VCaP (cell line): ENCODE measurements around the gene LOC101059915.

ENCODE experiments used
- H3K27ac ChIP-seq: fragments of 450-650 bp; 2 replicates; pipeline ENCODE4 v1.5.1; 2017
- TF ChIP-seq, protein P1 (sequence below): fragments of 450-650 bp; conservative IDR thresholded peaks from 2 replicates; pipeline ENCODE4 v1.5.1; 2017; ENCODE audit warnings: mild to moderate bottlenecking, moderate library complexity

LOC101059915 gene

DNA sequence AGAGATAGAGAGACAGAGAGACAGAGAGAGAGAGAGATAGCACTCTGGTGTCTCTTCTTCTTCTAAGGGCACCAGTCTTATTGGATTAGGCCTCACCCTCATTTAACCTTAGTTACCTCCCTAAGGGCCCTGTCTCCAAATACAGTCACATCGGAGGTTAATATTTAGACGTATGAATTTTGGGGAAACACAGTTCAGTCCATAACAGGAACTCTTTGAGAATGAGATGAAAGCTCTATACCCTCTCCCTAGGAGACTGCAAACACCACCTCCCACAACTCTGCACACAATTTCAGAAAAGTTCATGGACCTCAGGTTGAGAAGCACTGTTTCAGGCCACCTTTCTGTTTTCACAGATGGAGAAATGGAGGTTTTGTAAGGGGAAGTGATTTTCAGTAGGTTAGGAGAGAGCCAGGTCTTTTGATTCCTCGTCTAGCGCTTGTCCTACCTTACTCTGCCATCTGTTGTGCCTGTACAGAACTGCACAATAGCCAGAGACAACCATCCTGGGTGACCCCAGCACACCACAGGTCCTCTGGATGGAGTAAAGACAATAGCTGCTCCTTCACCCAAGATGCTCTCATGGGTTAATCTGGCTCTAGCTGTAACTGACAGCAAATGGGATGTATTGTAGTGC lies 16.9 kb upstream of the LOC101059915 start:
- no peak overlapping the region for H3K27ac ChIP-seq
- TF ChIP-seq, protein P1, sequence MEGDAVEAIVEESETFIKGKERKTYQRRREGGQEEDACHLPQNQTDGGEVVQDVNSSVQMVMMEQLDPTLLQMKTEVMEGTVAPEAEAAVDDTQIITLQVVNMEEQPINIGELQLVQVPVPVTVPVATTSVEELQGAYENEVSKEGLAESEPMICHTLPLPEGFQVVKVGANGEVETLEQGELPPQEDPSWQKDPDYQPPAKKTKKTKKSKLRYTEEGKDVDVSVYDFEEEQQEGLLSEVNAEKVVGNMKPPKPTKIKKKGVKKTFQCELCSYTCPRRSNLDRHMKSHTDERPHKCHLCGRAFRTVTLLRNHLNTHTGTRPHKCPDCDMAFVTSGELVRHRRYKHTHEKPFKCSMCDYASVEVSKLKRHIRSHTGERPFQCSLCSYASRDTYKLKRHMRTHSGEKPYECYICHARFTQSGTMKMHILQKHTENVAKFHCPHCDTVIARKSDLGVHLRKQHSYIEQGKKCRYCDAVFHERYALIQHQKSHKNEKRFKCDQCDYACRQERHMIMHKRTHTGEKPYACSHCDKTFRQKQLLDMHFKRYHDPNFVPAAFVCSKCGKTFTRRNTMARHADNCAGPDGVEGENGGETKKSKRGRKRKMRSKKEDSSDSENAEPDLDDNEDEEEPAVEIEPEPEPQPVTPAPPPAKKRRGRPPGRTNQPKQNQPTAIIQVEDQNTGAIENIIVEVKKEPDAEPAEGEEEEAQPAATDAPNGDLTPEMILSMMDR: peak; percentile 23; the same call in 1 of the 2 replicates

DNA sequence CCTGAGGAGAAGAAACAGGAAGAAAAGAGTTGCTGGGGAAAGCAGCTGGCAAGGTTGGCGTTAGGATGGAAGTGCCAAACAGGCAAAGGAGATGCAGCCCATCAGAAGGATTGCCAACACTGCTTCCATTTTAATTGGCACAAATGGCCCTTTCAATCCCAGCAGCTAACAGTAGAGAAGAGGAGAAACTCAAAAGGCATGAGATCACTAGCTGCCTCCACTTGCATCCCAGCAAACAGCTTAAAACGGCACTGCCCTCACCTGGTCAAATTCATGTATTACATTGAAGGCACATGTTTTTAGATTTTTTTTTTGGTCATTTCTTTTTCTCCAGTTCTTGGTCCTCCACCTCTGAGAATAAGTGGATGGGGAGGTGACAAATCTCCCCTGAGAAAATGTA lies 14.9 kb upstream of the LOC101059915 start:
- no peak overlapping the region for H3K27ac ChIP-seq
- TF ChIP-seq, protein P1: peak; percentile 73

DNA sequence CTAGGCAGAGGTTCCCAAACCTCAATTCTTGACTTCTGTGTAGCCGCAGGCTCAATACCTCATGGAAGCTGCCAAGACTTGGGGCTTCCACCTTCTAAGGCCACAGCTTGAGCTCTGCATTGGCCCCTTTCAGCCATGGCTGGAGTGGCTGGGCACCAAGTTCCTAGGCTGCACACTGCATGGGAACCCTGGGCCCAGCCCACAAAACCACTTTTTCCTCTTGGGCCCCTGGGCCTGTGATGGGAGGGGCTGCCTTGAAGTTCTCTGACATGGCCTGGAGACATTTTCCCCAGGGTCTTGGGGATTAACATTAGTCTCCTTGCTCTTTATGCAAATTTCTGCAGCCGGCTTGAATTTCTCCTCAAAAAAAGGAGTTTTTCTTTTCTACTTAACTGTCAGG lies 14.0 kb upstream of the LOC101059915 start:
- TF ChIP-seq, protein P1: no peak
- no peak overlapping the region for H3K27ac ChIP-seq

DNA sequence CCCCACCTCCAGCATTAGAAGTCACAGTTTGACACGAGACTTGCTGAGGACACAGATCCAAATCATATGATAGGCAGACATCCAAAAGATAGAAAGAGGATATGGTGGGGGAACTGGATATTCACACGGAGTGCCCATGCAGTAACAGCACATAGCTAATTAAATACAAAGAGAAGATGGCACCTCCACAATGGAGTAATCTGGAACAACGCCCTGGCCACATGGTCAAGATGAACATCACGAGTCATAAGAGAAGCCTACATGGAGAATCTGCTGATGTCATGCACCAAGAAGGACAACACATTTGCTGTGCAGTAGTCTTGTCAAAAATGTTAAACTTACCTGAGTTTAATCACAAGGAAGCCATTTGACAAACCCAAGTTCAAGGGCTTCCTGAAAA lies 10.1 kb upstream of the LOC101059915 start:
- TF ChIP-seq, protein P1: no peak
- H3K27ac ChIP-seq: no peak overlapping the region

DNA sequence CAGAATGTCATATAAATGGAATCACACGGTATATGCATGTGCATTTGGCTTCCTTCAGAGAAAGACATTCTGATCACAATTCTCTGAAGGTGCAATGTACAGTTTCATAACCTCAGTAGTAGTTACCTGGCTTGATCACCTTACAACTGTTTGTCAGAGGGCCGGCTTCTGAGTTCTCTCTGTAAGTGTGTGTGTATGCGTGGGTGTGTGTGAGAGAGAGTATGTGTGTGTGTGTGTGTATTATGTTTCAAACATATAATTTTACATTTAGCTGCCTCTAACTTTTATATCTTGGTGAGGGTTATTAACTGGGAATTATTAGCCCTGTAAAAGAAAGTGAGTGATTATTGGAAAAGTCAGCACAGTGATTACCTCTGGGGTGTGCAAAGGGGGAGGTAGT lies 8.0 kb upstream of the LOC101059915 start:
- TF ChIP-seq, protein P1: no peak
- H3K27ac ChIP-seq: no peak overlapping the region

DNA sequence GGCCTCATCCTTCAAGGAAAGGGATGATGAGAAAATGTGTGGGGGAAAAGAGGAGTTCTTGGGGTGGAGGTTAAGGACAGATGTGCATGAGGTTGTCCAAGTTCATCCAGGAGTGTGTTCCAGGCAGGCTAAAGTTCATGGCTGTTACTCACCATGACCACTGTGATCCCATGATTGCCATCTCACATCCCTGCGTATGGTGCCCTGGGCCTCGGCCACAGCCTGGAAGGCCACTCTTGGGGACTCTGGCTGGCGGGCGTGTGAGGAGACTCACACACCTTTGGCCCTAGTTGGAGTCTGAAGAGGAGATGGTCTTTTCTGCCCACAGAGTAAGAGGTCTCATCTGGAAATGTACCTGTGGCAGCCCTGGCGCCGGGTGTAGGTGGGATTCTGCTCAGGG lies 7.4 kb upstream of the LOC101059915 start:
- no peak overlapping the region for H3K27ac ChIP-seq
- TF ChIP-seq, protein P1: no peak

DNA sequence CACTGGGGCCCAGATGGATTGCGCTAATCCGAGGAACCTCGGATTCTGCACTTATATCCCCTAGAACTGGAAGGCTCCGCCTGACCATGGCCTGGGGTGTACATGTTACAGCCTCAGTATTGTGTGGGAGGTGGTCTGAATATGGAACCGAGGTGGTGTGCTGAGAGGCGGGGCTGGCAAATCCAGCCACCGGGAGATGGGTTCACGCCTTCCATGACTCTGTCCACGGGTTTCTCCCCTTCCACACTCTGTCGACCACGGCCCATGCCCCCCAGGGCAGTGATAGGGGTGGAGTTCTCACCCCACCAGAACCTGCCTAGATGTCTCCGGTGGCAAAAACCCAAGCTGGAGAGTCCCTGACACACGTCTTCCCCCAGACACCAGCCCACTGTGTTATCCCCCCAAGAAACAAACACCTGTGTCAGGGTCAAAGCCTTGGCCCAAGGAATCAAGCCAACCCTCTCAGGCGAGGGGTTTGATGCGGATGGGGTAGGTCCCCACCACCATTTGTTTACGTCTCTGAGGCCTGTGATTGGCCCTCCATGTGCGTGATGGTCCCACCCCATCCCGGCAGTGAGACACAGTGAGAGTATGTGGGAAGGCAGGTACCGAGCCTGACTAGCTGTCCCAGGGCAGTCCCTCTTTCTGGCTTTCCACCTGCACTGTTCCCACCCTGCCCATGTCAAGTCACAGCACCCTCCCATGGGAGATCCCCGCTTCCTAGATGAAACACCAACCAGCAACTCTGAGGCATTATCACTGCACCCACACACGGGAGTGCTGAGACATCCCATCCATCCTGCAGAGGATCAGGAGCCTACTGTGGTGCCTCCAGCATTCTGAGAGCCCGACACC lies 6.6 kb upstream of the LOC101059915 start:
- TF ChIP-seq, protein P1: no peak

More for the DNA sequence above, 6.6 kb upstream of the LOC101059915 start:
- no peak overlapping the region for H3K27ac ChIP-seq
